ENCODE results near the gene NDUFAF2.

DNA sequence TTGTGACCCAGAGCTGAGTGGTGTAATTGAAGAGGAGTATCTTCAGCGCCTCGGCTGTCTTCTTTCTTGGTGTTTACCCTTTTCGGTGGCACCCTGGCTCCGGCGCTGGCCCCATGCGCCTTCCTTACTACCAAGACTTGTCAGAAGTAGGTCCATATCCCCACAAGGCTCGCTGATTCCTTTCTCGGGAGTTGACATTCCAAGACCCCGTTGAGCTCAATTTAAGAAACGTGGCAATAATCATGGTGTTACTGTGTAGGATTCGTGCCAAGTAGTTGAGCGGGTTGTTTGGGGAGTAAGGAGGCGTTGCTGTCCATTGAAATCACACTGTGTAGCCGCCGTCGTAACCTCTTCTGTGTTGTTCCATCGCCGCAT is 795 bp downstream of the NDUFAF2 start:
- TF ChIP-seq EZH2 (IDR thresholded peaks at IDR 0.05; ENCODE audit: borderline replicate concordance, low read depth, low read length, severe bottlenecking) (no peak), CTCF (IDR thresholded peaks at IDR 0.05; ENCODE audit: borderline replicate concordance, extremely low read depth, low read length, poor library complexity, severe bottlenecking) (no peak)
